ENCODE results near the gene GPX7. TPM values are rescaled to one million over a fixed set of nuclear protein-coding genes. Genes with fewer than 3 reads are reported as not detected.
A peak's percentile ranks its signal among the peaks of the same experiment; 100 is the strongest.

GPX7 gene
- total and polyA plus RNA-seq, 2 experiments from 2014 or later, result 14.4 to 45.0 TPM

DNA sequence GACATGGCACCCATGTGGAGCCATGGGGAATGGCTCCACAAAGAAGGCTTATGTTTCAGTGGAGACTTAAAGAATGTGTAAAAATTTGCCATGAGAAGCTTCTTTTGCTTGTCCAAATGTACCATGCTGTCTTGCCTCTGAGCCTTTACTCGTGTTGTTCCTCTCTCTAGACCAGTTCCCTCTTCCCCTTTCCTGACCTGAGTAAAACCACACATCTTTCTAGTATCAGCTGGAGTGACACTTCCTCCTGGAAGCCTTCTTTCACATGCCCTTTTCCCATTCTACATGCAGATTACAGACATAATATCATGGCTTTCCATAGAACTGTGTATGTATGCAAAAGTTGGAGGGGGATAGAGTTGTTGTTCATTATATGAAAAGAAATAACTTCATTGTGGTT, 13.6 kb upstream of the GPX7 start:
- H3K27me3 ChIP-seq, result no peaks in the 10 kb centered on the region
- DNase-seq (ENCODE audit: low read depth in 1 of 2, low spot score in 1 of 2), result no peak
- H3K36me3 ChIP-seq, result no peaks in the 10 kb centered on the region
- no peaks in the 10 kb centered on the region for H3K9me3 ChIP-seq (ENCODE audit: low read depth)
- TF ChIP-seq, protein P1, sequence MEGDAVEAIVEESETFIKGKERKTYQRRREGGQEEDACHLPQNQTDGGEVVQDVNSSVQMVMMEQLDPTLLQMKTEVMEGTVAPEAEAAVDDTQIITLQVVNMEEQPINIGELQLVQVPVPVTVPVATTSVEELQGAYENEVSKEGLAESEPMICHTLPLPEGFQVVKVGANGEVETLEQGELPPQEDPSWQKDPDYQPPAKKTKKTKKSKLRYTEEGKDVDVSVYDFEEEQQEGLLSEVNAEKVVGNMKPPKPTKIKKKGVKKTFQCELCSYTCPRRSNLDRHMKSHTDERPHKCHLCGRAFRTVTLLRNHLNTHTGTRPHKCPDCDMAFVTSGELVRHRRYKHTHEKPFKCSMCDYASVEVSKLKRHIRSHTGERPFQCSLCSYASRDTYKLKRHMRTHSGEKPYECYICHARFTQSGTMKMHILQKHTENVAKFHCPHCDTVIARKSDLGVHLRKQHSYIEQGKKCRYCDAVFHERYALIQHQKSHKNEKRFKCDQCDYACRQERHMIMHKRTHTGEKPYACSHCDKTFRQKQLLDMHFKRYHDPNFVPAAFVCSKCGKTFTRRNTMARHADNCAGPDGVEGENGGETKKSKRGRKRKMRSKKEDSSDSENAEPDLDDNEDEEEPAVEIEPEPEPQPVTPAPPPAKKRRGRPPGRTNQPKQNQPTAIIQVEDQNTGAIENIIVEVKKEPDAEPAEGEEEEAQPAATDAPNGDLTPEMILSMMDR (IDR thresholded peaks at IDR 0.05; ENCODE audit: low read depth, low read length), result no peak
- H3K27ac ChIP-seq, result no peak overlapping the region
- peaks cover 4% of the 10 kb centered on the region for H3K4me1 ChIP-seq (ENCODE audit: low read depth)
- no peak overlapping the region for H3K4me3 ChIP-seq

DNA sequence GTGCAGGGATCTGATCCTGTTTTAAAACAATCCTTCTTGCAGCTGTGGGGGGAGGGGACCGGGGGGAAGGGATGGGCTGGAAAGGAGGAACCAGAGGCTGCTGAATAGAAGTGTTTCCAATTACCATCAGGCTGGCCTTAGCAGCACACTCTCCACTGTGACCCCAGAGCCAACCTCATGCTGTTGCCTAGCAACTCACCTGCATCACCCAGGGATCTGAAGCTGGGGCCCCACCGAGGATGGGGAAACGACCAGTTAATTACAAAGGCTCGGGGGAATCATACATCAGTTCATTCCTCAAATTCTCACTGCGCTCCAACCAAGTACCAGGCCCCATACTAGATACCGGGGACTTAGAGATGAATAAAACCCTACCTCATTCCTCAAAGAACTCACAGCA, 11.9 kb upstream of the GPX7 start:
- no peak overlapping the region for H3K27ac ChIP-seq
- H3K27me3 ChIP-seq, result no peaks in the 10 kb centered on the region
- H3K9me3 ChIP-seq (ENCODE audit: low read depth), result no peaks in the 10 kb centered on the region
- no peak overlapping the region for H3K4me3 ChIP-seq
- TF ChIP-seq, protein P1 (IDR thresholded peaks at IDR 0.05; ENCODE audit: low read depth, low read length), result no peak
- peak in 1 of 2 donors; percentile 31 for DNase-seq (ENCODE audit: low read depth in 1 of 2, low spot score in 1 of 2)
- H3K4me1 ChIP-seq (ENCODE audit: low read depth), result peaks cover 4% of the 10 kb centered on the region
- H3K36me3 ChIP-seq, result no peaks in the 10 kb centered on the region

DNA sequence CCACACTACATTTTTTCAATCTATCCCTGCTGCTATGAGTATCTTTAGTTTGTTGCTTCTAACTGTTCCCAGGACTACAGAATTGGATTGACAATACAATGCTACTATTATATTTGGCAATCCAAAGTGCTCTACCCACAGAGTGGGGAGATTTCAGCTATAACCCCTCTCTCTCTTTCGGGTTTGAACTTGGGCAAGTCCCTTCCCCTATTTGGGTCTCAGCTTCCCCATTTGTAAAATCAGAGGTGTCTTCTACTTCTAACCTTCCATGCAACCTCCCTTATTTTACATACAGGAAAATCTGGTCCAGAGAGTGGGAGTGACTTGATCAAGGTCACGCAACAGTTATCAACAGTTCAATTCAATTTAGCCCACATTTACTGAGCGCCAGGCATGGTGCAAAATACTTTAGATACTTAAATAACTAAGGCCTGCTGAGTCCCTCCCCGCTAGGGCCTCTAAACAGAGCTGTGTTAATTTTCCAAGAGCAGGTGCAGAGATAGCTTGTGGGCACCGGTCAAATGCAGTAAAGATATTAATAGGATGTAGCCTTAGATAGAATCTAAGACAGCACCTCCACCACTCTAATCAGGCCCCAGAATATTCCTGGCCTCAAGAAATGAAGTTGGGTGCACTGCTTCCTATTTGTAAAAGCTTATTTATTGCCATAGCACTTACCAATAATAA, 9.4 kb upstream of the GPX7 start:
- Histone ChIP-seq H3K36me3 (no peaks in the 10 kb centered on the region), H3K9me3 (ENCODE audit: low read depth) (no peaks in the 10 kb centered on the region), H3K4me1 (ENCODE audit: low read depth) (peaks cover 4% of the 10 kb centered on the region), H3K27ac (no peak overlapping the region), H3K4me3 (no peak overlapping the region), H3K27me3 (no peaks in the 10 kb centered on the region)
- TF ChIP-seq, protein P1 (IDR thresholded peaks at IDR 0.05; ENCODE audit: low read depth, low read length), result no peak
- no peak for DNase-seq (ENCODE audit: low read depth in 1 of 2, low spot score in 1 of 2)

DNA sequence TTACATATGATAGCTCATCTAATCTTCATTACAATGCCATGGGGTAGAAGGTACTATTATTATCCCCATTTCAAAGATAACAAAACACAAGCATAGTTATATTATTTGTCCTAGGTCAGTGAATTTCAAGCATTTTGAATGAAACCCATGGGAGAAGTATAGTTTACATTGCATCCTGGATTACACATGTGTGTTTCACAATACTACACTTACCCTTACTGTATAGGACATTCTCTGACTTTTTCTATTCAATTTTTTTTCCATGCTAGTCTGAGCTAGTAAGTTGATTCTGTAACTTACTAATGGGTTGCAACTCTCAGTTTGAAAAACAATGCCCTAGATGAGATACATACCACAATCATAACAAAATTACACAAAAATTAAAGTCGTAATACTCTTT, 8.7 kb upstream of the GPX7 start:
- TF ChIP-seq, protein P1 (IDR thresholded peaks at IDR 0.05; ENCODE audit: low read depth, low read length), result no peak
- no peaks in the 10 kb centered on the region for H3K27me3 ChIP-seq
- no peak for DNase-seq (ENCODE audit: low read depth in 1 of 2, low spot score in 1 of 2)
- H3K4me1 ChIP-seq (ENCODE audit: low read depth), result peaks cover 4% of the 10 kb centered on the region
- no peak overlapping the region for H3K27ac ChIP-seq
- H3K9me3 ChIP-seq (ENCODE audit: low read depth), result no peaks in the 10 kb centered on the region
- H3K36me3 ChIP-seq, result no peaks in the 10 kb centered on the region
- no peak overlapping the region for H3K4me3 ChIP-seq

DNA sequence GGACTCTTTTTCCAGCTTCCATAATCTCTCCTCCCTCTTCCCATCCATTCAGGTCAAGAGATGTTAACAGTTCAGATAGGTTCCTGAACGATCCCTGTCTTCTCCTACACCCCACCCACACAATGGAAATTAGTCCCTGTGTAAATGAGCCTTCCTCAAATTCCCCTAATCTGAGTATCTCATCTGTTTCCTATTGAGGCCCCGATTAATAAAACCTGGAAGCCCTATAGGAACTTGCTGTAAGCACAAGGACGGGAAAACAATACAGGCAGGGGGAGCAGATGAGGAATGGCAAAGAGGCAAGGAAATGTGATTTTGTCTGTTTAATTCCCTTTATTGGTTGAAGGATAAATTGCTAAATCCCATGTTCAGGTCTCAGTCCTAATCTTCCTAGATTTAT, 7.1 kb upstream of the GPX7 start:
- Histone ChIP-seq H3K36me3 (no peaks in the 10 kb centered on the region), H3K4me3 (no peak overlapping the region), H3K27me3 (no peaks in the 10 kb centered on the region), H3K27ac (no peak overlapping the region), H3K9me3 (ENCODE audit: low read depth) (no peaks in the 10 kb centered on the region), H3K4me1 (ENCODE audit: low read depth) (peaks cover 1% of the 10 kb centered on the region)
- no peak for DNase-seq (ENCODE audit: low read depth in 1 of 2, low spot score in 1 of 2)
- TF ChIP-seq, protein P1 (IDR thresholded peaks at IDR 0.05; ENCODE audit: low read depth, low read length), result no peak
